PC-3 (cell line): ENCODE measurements around the gene PAPOLB. TPM values are rescaled to one million over a fixed set of nuclear protein-coding genes. Genes with fewer than 3 reads are reported as not detected.

Experiments used
- ATAC-seq: fragments of 200-7000 bp; cut with Tn5 transposase; 2 replicates; pipeline ENCODE4 v1.9.1; 2020; ENCODE audit warnings: mild to moderate bottlenecking, moderate library complexity
- BruUV-seq: library from RNA; stranded (reverse); fragments of 400-500 nt; replicated peaks from 2 replicates; lab custom pipeline; 2021; lab: Mats Ljungman, UMichigan
- CTCF ChIA-PET: fragments of 300-600 bp; sonication (Branson Sonifier 250); formaldehyde crosslinking; loops from one replicate; lab custom pipeline; 2022; ENCODE audit warnings: antibody characterized with exemption; lab: Charles Lee
- POLR2A ChIA-PET: fragments of 300-600 bp; sonication (Branson Sonifier 250); formaldehyde crosslinking; loops from one replicate; lab custom pipeline; 2022; ENCODE audit warnings: antibody characterized with exemption; ENCODE audit not compliant: unreplicated experiment; lab: Charles Lee
- DNase-seq: peaks from one replicate; pipeline ENCODE4 v3.0.0-alpha.2; 2015
- H2AFZ ChIP-seq: fragments of 300-600 bp; sonication (generic); 2 replicates; pipeline ENCODE4 v1.6.0; 2016; ENCODE audit warnings: antibody characterized with exemption, low read length
- H3F3A ChIP-seq: fragments of 300-600 bp; sonication (generic); one replicate; pipeline ENCODE4 v1.6.0; 2017; ENCODE audit warnings: antibody characterized with exemption, low read length, control low read depth, mild to moderate bottlenecking; ENCODE audit not compliant: unreplicated experiment
- H3K27ac ChIP-seq: fragments of 300-600 bp; sonication (generic); 2 replicates; pipeline ENCODE4 v1.5.1; 2016; ENCODE audit warnings: mild to moderate bottlenecking, low read length
- H3K27me3 ChIP-seq: fragments of 300-600 bp; sonication (generic); 2 replicates; pipeline ENCODE4 v1.6.1; 2016; ENCODE audit warnings: low read length, mixed read lengths
- H3K36me3 ChIP-seq: fragments of 300-600 bp; sonication (generic); 2 replicates; pipeline ENCODE4 v1.6.1; 2016; ENCODE audit warnings: low read depth, mixed run types, low read length, mixed read lengths
- H3K4me1 ChIP-seq: fragments of 300-600 bp; sonication (generic); 2 replicates; pipeline ENCODE4 v1.5.1; 2016; ENCODE audit warnings: low read length; ENCODE audit not compliant: insufficient read depth
- H3K4me2 ChIP-seq: fragments of 300-600 bp; sonication (generic); 2 replicates; pipeline ENCODE4 v1.6.0; 2016; ENCODE audit warnings: low read length
- H3K4me3 ChIP-seq: fragments of 300-600 bp; sonication (generic); 2 replicates; pipeline ENCODE4 v1.5.1; 2016; ENCODE audit warnings: mild to moderate bottlenecking, low read length, mixed read lengths
- H3K79me2 ChIP-seq: fragments of 300-600 bp; sonication (generic); 2 replicates; pipeline ENCODE4 v1.6.1; 2017; ENCODE audit warnings: low read length, mixed read lengths
- H3K9ac ChIP-seq: fragments of 300-600 bp; sonication (generic); 2 replicates; pipeline ENCODE4 v1.6.0; 2016; ENCODE audit warnings: mild to moderate bottlenecking, low read length
- H3K9me2 ChIP-seq: fragments of 300-600 bp; sonication (generic); replicated peaks from 2 replicates; pipeline ENCODE4 v1.6.1; 2016; ENCODE audit warnings: mixed run types, low read length, mixed read lengths
- H3K9me3 ChIP-seq: fragments of 300-600 bp; sonication (generic); 2 replicates; pipeline ENCODE4 v1.6.1; 2016; ENCODE audit warnings: low read length, mixed read lengths
- H4K20me1 ChIP-seq: fragments of 300-600 bp; sonication (generic); 2 replicates; pipeline ENCODE4 v1.6.1; 2016; ENCODE audit warnings: low read length, mixed read lengths
- CTCF ChIP-seq: fragments of 300-600 bp; sonication (generic); conservative IDR thresholded peaks from 2 replicates; pipeline ENCODE4 v1.5.1; 2017; ENCODE audit warnings: antibody characterized with exemption, low read depth, mild to moderate bottlenecking, low read length
- EZH2 ChIP-seq: fragments of 300-600 bp; sonication (generic); IDR thresholded peaks from one replicate; pipeline ENCODE4 v1.6.1; 2017; ENCODE audit warnings: antibody characterized with exemption, mild to moderate bottlenecking, low read length; ENCODE audit not compliant: unreplicated experiment
- EZH2phosphoT487 ChIP-seq: fragments of 300-600 bp; sonication (generic); IDR thresholded peaks from 2 replicates; pipeline ENCODE4 v1.6.1; 2018; ENCODE audit warnings: mild to moderate bottlenecking, antibody characterized with exemption, low read length, borderline replicate concordance
- intact Hi-C: fragments of 100-400 bp; cut with micrococcal nuclease; formaldehyde crosslinking; loops from 2 replicates; pipeline ENCODE4 v1.9.0; 2023
- total RNA-seq: library from RNA; depleted of rRNA; stranded (reverse); fragments of >200 nt; gene quantifications from 2 replicates; pipeline ENCODE4 v1.2.3, GENCODE V29; 2014

Gene PAPOLB
- total RNA-seq, 1 experiment from 2014 or later: 0.29 TPM

- H3K79me2 ChIP-seq: no peaks in the 10 kb centered on the region
- no peak overlapping the region for H3K4me3 ChIP-seq
- intact Hi-C loops: no loop called here
- no TSS peak for BruUV-seq
- H3K9me2 ChIP-seq: no peaks in the 10 kb centered on the region
- no peaks in the 10 kb centered on the region for H3F3A ChIP-seq
- H4K20me1 ChIP-seq: no peaks in the 10 kb centered on the region
- DNase-seq (no peak), ATAC-seq (no peak)
- CTCF ChIA-PET: interaction anchor here (0.6 kb wide), 1 partner anchor 107 kb away, joined by 4 read pairs; no protein-coding TSS in a partner anchor
- H3K4me2 ChIP-seq: no peak overlapping the region
- no peaks in the 10 kb centered on the region for H3K9me3 ChIP-seq
- H2AFZ ChIP-seq: no peak overlapping the region
- no peaks in the 10 kb centered on the region for H3K4me1 ChIP-seq
- no peaks in the 10 kb centered on the region for H3K36me3 ChIP-seq
- no peak overlapping the region for H3K9ac ChIP-seq
- H3K27me3 ChIP-seq: no peaks in the 10 kb centered on the region
- POLR2A ChIA-PET: interaction anchor here (0.6 kb wide), 1 partner anchor 92 kb away, joined by 13 read pairs; the partner anchor contains the start of gene AP5Z1
- TF ChIP-seq EZH2 (no peak), EZH2phosphoT487 (no peak), CTCF (no peak)
- H3K27ac ChIP-seq: no peak overlapping the region
Observed at GRCh38 chr7:4866528-4867496, 5.0 kb upstream of the PAPOLB start.

- DNase-seq (no peak), ATAC-seq (no peak)
- ChIA-PET POLR2A (no interaction called here), CTCF (no interaction called here)
- Histone ChIP-seq H2AFZ (no peak overlapping the region), H3K27me3 (no peaks in the 10 kb centered on the region), H4K20me1 (no peaks in the 10 kb centered on the region), H3K4me2 (no peak overlapping the region), H3K9ac (no peak overlapping the region), H3K27ac (no peak overlapping the region), H3K4me3 (no peak overlapping the region), H3K79me2 (no peaks in the 10 kb centered on the region), H3K4me1 (no peaks in the 10 kb centered on the region), H3F3A (no peaks in the 10 kb centered on the region), H3K9me3 (no peaks in the 10 kb centered on the region), H3K36me3 (no peaks in the 10 kb centered on the region), H3K9me2 (no peaks in the 10 kb centered on the region)
- TF ChIP-seq EZH2 (no peak), EZH2phosphoT487 (no peak), CTCF (no peak)
- no TSS peak for BruUV-seq
- intact Hi-C loops: no loop called here
Observed at GRCh38 chr7:4862156-4862555, 326 bp upstream of the PAPOLB start.

- H3K4me2 ChIP-seq: no peak overlapping the region
- no peak overlapping the region for H3K9ac ChIP-seq
- ChIA-PET POLR2A (no interaction called here), CTCF (no interaction called here)
- no peak overlapping the region for H2AFZ ChIP-seq
- no TSS peak for BruUV-seq
- no peaks in the 10 kb centered on the region for H3F3A ChIP-seq
- H3K4me3 ChIP-seq: no peak overlapping the region
- H3K27me3 ChIP-seq: no peaks in the 10 kb centered on the region
- H3K9me2 ChIP-seq: no peaks in the 10 kb centered on the region
- ATAC-seq (no peak), DNase-seq (no peak)
- no peaks in the 10 kb centered on the region for H3K36me3 ChIP-seq
- H3K4me1 ChIP-seq: no peaks in the 10 kb centered on the region
- no peaks in the 10 kb centered on the region for H3K79me2 ChIP-seq
- intact Hi-C loops: no loop called here
- TF ChIP-seq EZH2phosphoT487 (no peak), CTCF (no peak), EZH2 (no peak)
- no peak overlapping the region for H3K27ac ChIP-seq
- no peaks in the 10 kb centered on the region for H3K9me3 ChIP-seq
- no peaks in the 10 kb centered on the region for H4K20me1 ChIP-seq
Observed at GRCh38 chr7:4861227-4861626, 603 bp downstream of the PAPOLB start.
